NB4 (cell line): Measurements from ENCODE around the gene TOR2A.
"Not testable (repeated sequence)": the region's sequence is repeated elsewhere in the genome, so short reads cannot be mapped to it uniquely, and the experiment has no call there.

ENCODE experiments used
- MYC ChIP-seq: IDR thresholded peaks from 2 replicates; pipeline ENCODE4 v1.6.1; 2011; ENCODE audit warnings: low read depth, low read length
- POLR2A ChIP-seq: IDR thresholded peaks from 2 replicates; pipeline ENCODE4 v1.6.1; 2011; ENCODE audit warnings: mild to moderate bottlenecking; ENCODE audit not compliant: insufficient read length; ENCODE audit errors: extremely low read depth
- TF ChIP-seq, protein P1 (sequence below): IDR thresholded peaks from one replicate; pipeline ENCODE4 v1.5.1; 2012; ENCODE audit warnings: low read depth, low read length
- TF ChIP-seq, protein P2 (sequence below): IDR thresholded peaks from 2 replicates; pipeline ENCODE4 v1.6.1; 2011; ENCODE audit warnings: low read depth, low read length

DNA sequence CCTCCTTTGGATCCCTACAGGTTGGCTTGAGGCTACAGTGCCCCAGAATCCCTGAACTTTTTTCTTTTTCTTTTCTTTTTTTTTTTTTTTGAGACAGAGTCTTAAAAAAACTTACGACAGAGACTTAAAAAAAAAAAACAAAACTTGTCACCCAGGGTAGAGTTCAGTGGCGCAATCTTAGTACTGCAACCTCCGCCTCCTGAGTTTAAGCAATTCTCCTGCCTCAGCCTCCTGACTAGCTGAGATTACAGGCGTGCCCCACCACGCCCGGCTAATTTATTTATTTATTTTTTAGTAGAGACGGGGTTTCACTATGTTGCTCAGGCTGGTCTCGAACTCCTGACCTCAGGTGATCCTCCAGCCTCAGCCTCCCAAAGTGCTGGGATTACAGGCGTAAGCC is 45.8 kb upstream of the TOR2A start:
- TF ChIP-seq, protein P1, sequence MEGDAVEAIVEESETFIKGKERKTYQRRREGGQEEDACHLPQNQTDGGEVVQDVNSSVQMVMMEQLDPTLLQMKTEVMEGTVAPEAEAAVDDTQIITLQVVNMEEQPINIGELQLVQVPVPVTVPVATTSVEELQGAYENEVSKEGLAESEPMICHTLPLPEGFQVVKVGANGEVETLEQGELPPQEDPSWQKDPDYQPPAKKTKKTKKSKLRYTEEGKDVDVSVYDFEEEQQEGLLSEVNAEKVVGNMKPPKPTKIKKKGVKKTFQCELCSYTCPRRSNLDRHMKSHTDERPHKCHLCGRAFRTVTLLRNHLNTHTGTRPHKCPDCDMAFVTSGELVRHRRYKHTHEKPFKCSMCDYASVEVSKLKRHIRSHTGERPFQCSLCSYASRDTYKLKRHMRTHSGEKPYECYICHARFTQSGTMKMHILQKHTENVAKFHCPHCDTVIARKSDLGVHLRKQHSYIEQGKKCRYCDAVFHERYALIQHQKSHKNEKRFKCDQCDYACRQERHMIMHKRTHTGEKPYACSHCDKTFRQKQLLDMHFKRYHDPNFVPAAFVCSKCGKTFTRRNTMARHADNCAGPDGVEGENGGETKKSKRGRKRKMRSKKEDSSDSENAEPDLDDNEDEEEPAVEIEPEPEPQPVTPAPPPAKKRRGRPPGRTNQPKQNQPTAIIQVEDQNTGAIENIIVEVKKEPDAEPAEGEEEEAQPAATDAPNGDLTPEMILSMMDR, result not testable (repeated sequence)
- not testable (repeated sequence) for TF ChIP-seq POLR2A, MYC
- TF ChIP-seq, protein P2, sequence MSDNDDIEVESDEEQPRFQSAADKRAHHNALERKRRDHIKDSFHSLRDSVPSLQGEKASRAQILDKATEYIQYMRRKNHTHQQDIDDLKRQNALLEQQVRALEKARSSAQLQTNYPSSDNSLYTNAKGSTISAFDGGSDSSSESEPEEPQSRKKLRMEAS, result not testable (repeated sequence)
